ENCODE data around the gene GBF1.

DNA sequence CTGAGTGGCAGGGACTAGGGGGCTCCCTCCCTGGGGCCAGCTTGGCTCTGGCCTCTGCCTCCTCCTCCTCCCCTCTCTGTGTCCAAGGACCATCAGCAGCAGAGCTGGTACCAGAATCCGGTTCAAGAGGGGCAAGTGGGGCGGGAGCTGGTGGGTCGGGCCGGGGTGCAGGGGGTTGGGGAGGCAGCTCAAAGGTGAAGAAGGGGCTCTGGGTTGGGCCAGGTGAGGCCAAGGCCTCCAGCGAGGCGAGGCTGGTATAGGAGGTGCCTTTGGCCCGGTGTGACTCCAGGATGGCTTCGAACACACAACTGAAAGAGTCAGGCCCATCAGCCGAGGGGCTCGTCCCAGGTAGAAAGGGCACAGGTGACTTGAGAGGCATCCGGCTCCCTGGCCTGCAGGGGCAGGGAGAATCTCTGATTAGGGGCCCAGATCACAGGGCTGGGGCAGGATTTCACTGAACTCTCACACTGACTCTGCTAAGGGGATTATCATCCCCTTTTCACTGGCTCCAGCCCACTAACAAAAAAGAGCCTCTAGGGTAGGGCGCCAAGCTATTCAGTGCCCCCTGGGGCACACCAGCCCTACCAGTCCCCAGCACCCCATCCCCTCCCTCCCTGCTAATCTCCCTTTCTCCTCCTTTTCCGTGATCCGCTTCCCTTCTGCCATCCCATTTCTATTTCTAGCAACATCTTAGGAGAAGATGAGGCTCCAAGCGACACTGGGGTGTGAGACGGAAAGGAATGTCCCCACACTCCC is 168.7 kb downstream of the GBF1 start:
- TF ChIP-seq, protein P1, sequence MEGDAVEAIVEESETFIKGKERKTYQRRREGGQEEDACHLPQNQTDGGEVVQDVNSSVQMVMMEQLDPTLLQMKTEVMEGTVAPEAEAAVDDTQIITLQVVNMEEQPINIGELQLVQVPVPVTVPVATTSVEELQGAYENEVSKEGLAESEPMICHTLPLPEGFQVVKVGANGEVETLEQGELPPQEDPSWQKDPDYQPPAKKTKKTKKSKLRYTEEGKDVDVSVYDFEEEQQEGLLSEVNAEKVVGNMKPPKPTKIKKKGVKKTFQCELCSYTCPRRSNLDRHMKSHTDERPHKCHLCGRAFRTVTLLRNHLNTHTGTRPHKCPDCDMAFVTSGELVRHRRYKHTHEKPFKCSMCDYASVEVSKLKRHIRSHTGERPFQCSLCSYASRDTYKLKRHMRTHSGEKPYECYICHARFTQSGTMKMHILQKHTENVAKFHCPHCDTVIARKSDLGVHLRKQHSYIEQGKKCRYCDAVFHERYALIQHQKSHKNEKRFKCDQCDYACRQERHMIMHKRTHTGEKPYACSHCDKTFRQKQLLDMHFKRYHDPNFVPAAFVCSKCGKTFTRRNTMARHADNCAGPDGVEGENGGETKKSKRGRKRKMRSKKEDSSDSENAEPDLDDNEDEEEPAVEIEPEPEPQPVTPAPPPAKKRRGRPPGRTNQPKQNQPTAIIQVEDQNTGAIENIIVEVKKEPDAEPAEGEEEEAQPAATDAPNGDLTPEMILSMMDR (IDR thresholded peaks at IDR 0.05; ENCODE audit: poor library complexity), result no peak
- TF ChIP-seq EZH2 (IDR thresholded peaks at IDR 0.05; ENCODE audit: borderline replicate concordance), result no peak

Data from hepatocyte (in vitro differentiated cells).